Endothelial cell of umbilical vein (primary cell): ENCODE measurements around the gene TOR4A. TPM values are rescaled to one million over a fixed set of nuclear protein-coding genes. Genes with fewer than 3 reads are reported as not detected.

ENCODE experiments used
- BruUV-seq: library from RNA; stranded (reverse); fragments of 400-500 nt; replicated peaks from 2 replicates; lab custom pipeline; 2021; lab: Mats Ljungman, UMichigan
- CTCF ChIA-PET: fragments of 300-600, 350-600 bp; sonication (Branson Sonifier 250); formaldehyde crosslinking; loops from one replicate; lab custom pipeline; 2021; ENCODE audit warnings: antibody characterized with exemption, inconsistent platforms; lab: Charles Lee
- POLR2A ChIA-PET: fragments of 300-600, 350-600 bp; sonication (Branson Sonifier 250); formaldehyde crosslinking; loops from one replicate; lab custom pipeline; 2021; ENCODE audit warnings: antibody characterized with exemption, inconsistent platforms; lab: Charles Lee
- DNase-seq: peaks from one replicate; pipeline ENCODE4 v3.0.0-alpha.2; 2011; ENCODE audit warnings: low read depth, low spot score
- FAIRE-seq: peaks from 2 replicates; lab custom pipeline; 2011; peaks lifted over from hg19 to GRCh38; lab: Jason Lieb, UNC
- H2AFZ ChIP-seq: 2 replicates; pipeline ENCODE4 v1.6.0; 2012; ENCODE audit warnings: low read depth, low read length, control low read depth, inconsistent platforms
- H3K27ac ChIP-seq: 2 replicates; pipeline ENCODE4 v1.5.1; 2011; ENCODE audit warnings: low read depth, mild to moderate bottlenecking, control low read depth, low read length, moderate library complexity; ENCODE audit not compliant: insufficient read depth
- H3K27me3 ChIP-seq, 2 experiments: 2 replicates each; pipeline versions ENCODE4 v1.6.0 to v1.6.1; 2011; ENCODE audit warnings: low read length in 2 of 2, mixed read lengths in 1 of 2; ENCODE audit not compliant: control insufficient read depth in 2 of 2, insufficient read depth in 2 of 2
- H3K36me3 ChIP-seq, 2 experiments: 2 replicates in 1 of 2; 3 replicates in 1 of 2; pipeline ENCODE4 v1.5.1; 2011; ENCODE audit warnings: low read length in 2 of 2, mild to moderate bottlenecking in 1 of 2, moderate library complexity in 1 of 2; ENCODE audit not compliant: control insufficient read depth in 2 of 2, insufficient read depth in 2 of 2; ENCODE audit errors: extremely low read depth in 1 of 2
- H3K4me1 ChIP-seq: 3 replicates; pipeline ENCODE4 v1.5.1; 2011; ENCODE audit warnings: mild to moderate bottlenecking, low read length; ENCODE audit not compliant: control insufficient read depth, insufficient read depth; ENCODE audit errors: extremely low read depth
- H3K4me2 ChIP-seq: 2 replicates; pipeline ENCODE4 v1.6.1; 2011; ENCODE audit warnings: low read length, control low read depth, mixed read lengths; ENCODE audit not compliant: insufficient read depth
- H3K4me3 ChIP-seq, 3 experiments: fragments of 200-600 bp in 1 of 3; sonication (generic), shearing (Covaris generic) in 1 of 3; replicated peaks in 1 of 3; 2 replicates each; pipeline ENCODE4 v1.5.1; 2011 to 2016; ENCODE audit warnings: control low read depth in 3 of 3, low read length in 3 of 3, mild to moderate bottlenecking in 2 of 3, inconsistent platforms in 1 of 3, low read depth in 1 of 3, moderate library complexity in 1 of 3; ENCODE audit not compliant: insufficient read depth in 1 of 3
- H3K79me2 ChIP-seq: 2 replicates; pipeline ENCODE4 v1.6.0; 2012; ENCODE audit warnings: low read length, inconsistent platforms; ENCODE audit not compliant: control insufficient read depth, insufficient read depth
- H3K9ac ChIP-seq: replicated peaks from 2 replicates; pipeline ENCODE3; 2011; ENCODE audit warnings: low read length, control low read depth; ENCODE audit not compliant: insufficient read depth; ENCODE audit errors: extremely low read depth
- H3K9me1 ChIP-seq: replicated peaks from 3 replicates; pipeline ENCODE4 v1.6.0; 2011; ENCODE audit warnings: mild to moderate bottlenecking, low read length; ENCODE audit not compliant: control insufficient read depth, insufficient read depth; ENCODE audit errors: extremely low read depth
- H3K9me3 ChIP-seq: replicated peaks from 2 replicates; pipeline ENCODE4 v1.5.1; 2012; ENCODE audit warnings: low read length, inconsistent platforms; ENCODE audit not compliant: control insufficient read depth, insufficient read depth
- H4K20me1 ChIP-seq: replicated peaks from 2 replicates; pipeline ENCODE3; 2011; ENCODE audit warnings: mild to moderate bottlenecking, low read length; ENCODE audit not compliant: control insufficient read depth, insufficient read depth; ENCODE audit errors: extremely low read depth
- EZH2 ChIP-seq: IDR thresholded peaks from 2 replicates; pipeline ENCODE4 v1.6.1; 2012; ENCODE audit warnings: borderline replicate concordance, low read depth, mild to moderate bottlenecking, moderate library complexity, low read length, inconsistent platforms; ENCODE audit not compliant: severe bottlenecking
- FOS ChIP-seq: IDR thresholded peaks from 2 replicates; pipeline ENCODE4 v1.6.1; 2011; ENCODE audit warnings: mild to moderate bottlenecking, low read length, moderate library complexity, borderline replicate concordance; ENCODE audit not compliant: insufficient read depth
- GATA2 ChIP-seq: IDR thresholded peaks from 2 replicates; pipeline ENCODE4 v1.7.0; 2011; ENCODE audit warnings: low read depth, mild to moderate bottlenecking, moderate library complexity, mixed read lengths, low read length; ENCODE audit not compliant: insufficient read length, insufficient read depth
- JUN ChIP-seq: IDR thresholded peaks from 2 replicates; pipeline ENCODE4 v1.6.1; 2011; ENCODE audit warnings: borderline replicate concordance, low read depth; ENCODE audit not compliant: insufficient read length, insufficient read depth
- MYC ChIP-seq: IDR thresholded peaks from one replicate; pipeline ENCODE4 v1.6.1; 2011; ENCODE audit warnings: mild to moderate bottlenecking, low read depth, low read length
- POLR2A ChIP-seq: IDR thresholded peaks from 2 replicates; pipeline ENCODE4 v1.6.1; 2012; ENCODE audit warnings: low read depth, mild to moderate bottlenecking, control low read depth, low read length
- POLR2AphosphoS5 ChIP-seq: IDR thresholded peaks from 2 replicates; pipeline ENCODE4 v1.6.1; 2012; ENCODE audit warnings: low read depth, mild to moderate bottlenecking, control low read depth, low read length, moderate library complexity; ENCODE audit not compliant: insufficient read depth
- dilution Hi-C: fragments of 300-500 bp; cut with MboI; formaldehyde crosslinking; loops from one replicate; pipeline ENCODE4 v1.15.0; 2019; ENCODE audit warnings: low sequenced_read_pairs; ENCODE audit not compliant: extremely low pct_ligation_motif_present
- intact Hi-C: fragments of 100-400 bp; cut with micrococcal nuclease; formaldehyde crosslinking; loops from one replicate; pipeline ENCODE4 v1.10.0; 2022
- polyA plus RNA-seq, 4 experiments: library from polyadenylated mRNA; depleted of rRNA in 3 of 4; stranded (reverse) in 3 of 4; unstranded in 1 of 4; fragments of >200 nt; gene quantifications; 2 replicates each; pipeline versions ENCODE4 v1.2.1 to v1.2.3, GENCODE V29; 2011 to 2012; ENCODE audit warnings: missing spikeins in 1 of 4
- total RNA-seq: library from RNA; stranded (reverse); gene quantifications from 2 replicates; pipeline ENCODE4 v1.2.3, GENCODE V29; 2021
- TF ChIP-seq, protein P1 (sequence below): IDR thresholded peaks from 2 replicates; pipeline ENCODE4 v1.6.1; 2011; ENCODE audit not compliant: insufficient read depth, insufficient read length
- TF ChIP-seq, protein P2 (sequence below), 2 donors: IDR thresholded peaks; 1 replicate in 1 of 2; 2 replicates in 1 of 2; pipeline ENCODE4 v1.5.1; 2011; ENCODE audit warnings: low read length in 2 of 2, mild to moderate bottlenecking in 2 of 2, moderate library complexity in 2 of 2, control low read depth in 1 of 2, inconsistent platforms in 1 of 2, low read depth in 1 of 2; ENCODE audit not compliant: insufficient read depth in 1 of 2; ENCODE audit errors: extremely low read depth in 1 of 2

The TOR4A gene
- total and polyA plus RNA-seq, 2 donors (not counting 3 experiments of a cell fraction or from before 2014, with no cell fraction given), result 32.4 to 48.0 TPM

- Histone ChIP-seq H4K20me1 (no peaks in the 10 kb centered on the region), H3K4me3 (peak overlapping the region; percentile 70 to 73 (median 72)), H3K9ac (peak overlapping the region; percentile 66), H3K9me1 (no peaks in the 10 kb centered on the region), H2AFZ (no peak overlapping the region), H3K27me3 (no peaks in the 10 kb centered on the region), H3K4me2 (peak overlapping the region; percentile 85), H3K4me1 (peaks cover 13% of the 10 kb centered on the region), H3K9me3 (no peaks in the 10 kb centered on the region), H3K36me3 (peaks cover 6 to 16% of the 10 kb centered on the region in 2 experiments), H3K27ac (peak overlapping the region; percentile 46), H3K79me2 (peaks cover 25% of the 10 kb centered on the region)
- TF ChIP-seq, protein P1, sequence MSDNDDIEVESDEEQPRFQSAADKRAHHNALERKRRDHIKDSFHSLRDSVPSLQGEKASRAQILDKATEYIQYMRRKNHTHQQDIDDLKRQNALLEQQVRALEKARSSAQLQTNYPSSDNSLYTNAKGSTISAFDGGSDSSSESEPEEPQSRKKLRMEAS, result no peak
- TF ChIP-seq MYC, result no peak
- no peak for TF ChIP-seq JUN
- TF ChIP-seq GATA2, result no peak
- TF ChIP-seq POLR2A, result no peak
- TF ChIP-seq EZH2, result no peak
- no peak for TF ChIP-seq FOS
- TF ChIP-seq, protein P2, sequence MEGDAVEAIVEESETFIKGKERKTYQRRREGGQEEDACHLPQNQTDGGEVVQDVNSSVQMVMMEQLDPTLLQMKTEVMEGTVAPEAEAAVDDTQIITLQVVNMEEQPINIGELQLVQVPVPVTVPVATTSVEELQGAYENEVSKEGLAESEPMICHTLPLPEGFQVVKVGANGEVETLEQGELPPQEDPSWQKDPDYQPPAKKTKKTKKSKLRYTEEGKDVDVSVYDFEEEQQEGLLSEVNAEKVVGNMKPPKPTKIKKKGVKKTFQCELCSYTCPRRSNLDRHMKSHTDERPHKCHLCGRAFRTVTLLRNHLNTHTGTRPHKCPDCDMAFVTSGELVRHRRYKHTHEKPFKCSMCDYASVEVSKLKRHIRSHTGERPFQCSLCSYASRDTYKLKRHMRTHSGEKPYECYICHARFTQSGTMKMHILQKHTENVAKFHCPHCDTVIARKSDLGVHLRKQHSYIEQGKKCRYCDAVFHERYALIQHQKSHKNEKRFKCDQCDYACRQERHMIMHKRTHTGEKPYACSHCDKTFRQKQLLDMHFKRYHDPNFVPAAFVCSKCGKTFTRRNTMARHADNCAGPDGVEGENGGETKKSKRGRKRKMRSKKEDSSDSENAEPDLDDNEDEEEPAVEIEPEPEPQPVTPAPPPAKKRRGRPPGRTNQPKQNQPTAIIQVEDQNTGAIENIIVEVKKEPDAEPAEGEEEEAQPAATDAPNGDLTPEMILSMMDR (IDR thresholded peaks at IDR 0.05; ENCODE audit: extremely low read depth in 1 of 2, insufficient read depth in 1 of 2, low read depth in 1 of 2, low read length in 2 of 2), result no peak
- no peak for TF ChIP-seq POLR2AphosphoS5
- POLR2A ChIA-PET, result interaction anchor here (0.7 to 5.0 kb wide), 14 partner anchors 8 to 155 kb away, joined by 3 to 66 read pairs (median 5); partner anchors contain the start of genes MAN1B1, NELFB, RNF208 and STPG3
- intact Hi-C loops, result loop anchor here (1.0 to 2.0 kb wide), 3 partner anchors 18 to 41 kb away; partner anchors contain the start of genes TOR4A and TPRN
- CTCF ChIA-PET, result interaction anchor here (0.9 to 1.6 kb wide), 3 partner anchors 13 to 195 kb away, joined by 4 to 6 read pairs (median 4); partner anchors contain the start of gene NELFB
- no peak for FAIRE-seq
- DNase-seq, result peak; percentile 18
- TSS peak; percentile 46 for BruUV-seq
- dilution Hi-C loops, result no loop called here
Measured at GRCh38 chr9:137241490-137242268, 35.8 kb upstream of the TOR4A start.
